Occipital lobe (tissue), 2 donors: ENCODE results near the gene RTN4RL2. TPM values are rescaled to one million over a fixed set of nuclear protein-coding genes. Genes with fewer than 3 reads are reported as not detected.

Experiments used
- DNase-seq: peaks from one replicate; lab custom pipeline; 2025; lab: John Stamatoyannopoulos, UW
- total RNA-seq: library from RNA; depleted of rRNA; stranded (reverse); fragments of >200 nt; gene quantifications from one replicate; pipeline ENCODE4 v1.2.3, GENCODE V29; 2014

The RTN4RL2 gene
- 0.47 TPM for total RNA-seq

GRCh38 chr11:57460022-57460757, at the start of gene RTN4RL2:
RTN4RL2 (plus strand) TSS chr11:57460528; CDS start chr11:57460866, 338 bp downstream.
- peak; percentile 22 for DNase-seq

GRCh38 chr11:57413681-57414080, 46.6 kb upstream of the RTN4RL2 start:
- no peak for DNase-seq

DNA sequence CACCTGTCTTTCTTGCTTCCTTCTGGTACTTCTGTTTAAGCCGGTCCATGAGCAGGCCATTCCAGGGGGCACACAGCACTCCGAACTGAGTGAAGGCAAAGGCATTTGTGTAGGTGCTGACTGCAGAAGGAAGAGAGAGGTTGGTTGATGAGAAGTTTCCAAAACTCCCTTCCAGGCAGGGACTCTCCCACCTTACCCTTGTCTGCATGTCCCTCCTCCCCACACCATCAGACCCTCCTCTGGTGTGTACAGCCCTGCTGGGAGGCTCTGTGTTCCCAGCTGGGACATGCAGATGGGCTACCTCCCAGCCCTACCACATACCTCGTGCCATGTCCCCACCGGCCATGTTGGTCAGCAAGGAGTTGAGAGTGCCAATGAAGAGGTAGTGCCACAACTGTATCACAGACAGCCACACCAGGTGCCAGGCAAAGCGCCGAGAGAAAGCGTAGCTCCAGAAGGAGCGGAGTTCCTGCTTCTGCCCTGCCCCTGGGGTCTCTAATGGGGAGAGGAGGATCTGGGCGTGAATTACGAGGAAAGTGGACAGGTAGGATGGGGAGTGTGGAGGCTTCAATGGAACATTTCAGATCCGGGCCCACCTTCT, 45.6 kb upstream of the RTN4RL2 start:
- no peak for DNase-seq

DNA sequence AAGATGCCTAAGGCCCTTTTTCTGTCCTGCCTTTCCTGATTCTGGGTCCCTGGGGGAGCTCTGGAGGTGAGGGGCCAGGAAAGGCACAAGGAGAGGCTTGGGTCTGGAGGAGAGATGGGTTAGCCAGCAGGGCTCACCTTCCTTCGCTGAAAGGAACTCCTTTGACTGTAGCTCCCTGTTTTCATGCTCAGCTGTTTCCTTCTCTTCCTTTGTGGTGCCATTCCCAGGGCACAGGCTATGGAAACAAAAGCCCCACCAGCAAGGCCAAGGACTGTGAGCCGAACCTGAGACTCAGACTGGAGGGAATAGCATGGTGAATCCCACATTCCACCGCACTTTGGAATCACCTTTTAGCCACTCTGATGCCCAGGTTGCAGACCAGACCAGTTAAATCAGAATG, 43.9 kb upstream of the RTN4RL2 start:
- no peak for DNase-seq

GRCh38 chr11:57417056-57417455, 43.3 kb upstream of the RTN4RL2 start:
- DNase-seq: no peak

- DNase-seq: no peak
Observed at GRCh38 chr11:57418131-57418530, 42.2 kb upstream of the RTN4RL2 start.

- DNase-seq: no peak
Observed at GRCh38 chr11:57419146-57419545, 41.2 kb upstream of the RTN4RL2 start.

- DNase-seq: no peak
Observed at GRCh38 chr11:57421066-57421465, 39.3 kb upstream of the RTN4RL2 start.

DNA sequence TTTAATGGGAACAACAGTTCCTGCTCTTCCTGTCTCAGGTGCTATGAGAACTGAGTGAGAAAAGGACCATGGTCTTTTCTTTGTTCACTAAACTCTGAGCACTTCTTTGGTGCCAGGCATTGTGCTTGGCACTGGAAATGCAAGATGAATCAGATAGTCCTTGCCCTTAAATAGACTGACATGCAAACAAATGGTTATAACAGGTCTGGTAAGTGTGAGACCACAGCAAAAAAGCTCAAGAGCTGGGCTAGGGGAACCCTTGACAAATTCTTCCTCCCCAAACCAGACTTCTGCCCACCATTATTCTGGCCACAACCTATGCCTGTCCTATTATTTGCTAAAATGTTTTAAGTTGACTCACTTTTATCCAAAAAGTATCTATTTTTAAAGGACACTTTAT, 38.5 kb upstream of the RTN4RL2 start:
- DNase-seq: no peak

GRCh38 chr11:57422669-57423068, 37.7 kb upstream of the RTN4RL2 start:
- no peak for DNase-seq

- DNase-seq: no peak
Observed at GRCh38 chr11:57424137-57424791, 36.1 kb upstream of the RTN4RL2 start.

DNA sequence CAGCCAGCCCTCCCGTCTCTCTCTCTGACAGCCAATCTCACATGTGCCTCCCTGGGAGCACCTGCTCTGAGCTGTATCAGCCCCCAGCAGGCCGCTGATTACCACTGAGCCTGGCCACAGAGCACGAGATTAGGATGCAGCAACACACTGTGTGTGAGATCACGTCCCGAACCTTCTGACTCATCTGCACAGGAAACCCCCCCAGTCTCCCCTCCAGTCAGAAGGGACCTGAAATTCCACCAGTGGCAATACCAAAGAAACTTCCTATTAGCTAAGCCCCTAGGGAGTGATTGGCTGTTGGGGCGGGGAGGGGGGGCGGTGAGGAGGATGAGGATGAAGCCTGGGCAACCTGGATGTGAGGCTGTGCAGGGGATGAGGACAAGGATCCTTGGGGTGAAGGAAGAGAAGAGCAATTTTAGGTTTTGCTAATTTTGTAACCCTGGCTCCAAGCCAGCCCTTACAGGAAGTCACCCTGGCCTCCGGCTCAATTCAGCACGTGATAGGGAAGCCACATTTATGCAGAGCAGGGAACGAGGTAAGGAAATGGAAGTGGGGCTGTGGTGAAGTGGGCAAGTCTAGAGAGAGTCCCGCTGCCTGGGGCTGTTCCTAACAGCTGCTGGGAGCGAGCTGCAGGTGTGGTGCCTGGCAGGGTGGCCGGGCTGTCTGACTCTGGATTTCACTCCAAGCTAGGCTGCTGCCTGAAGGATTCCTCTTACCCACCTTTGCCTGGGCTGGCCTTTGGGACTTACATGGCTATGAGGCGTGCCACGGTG, 35.4 kb upstream of the RTN4RL2 start:
- DNase-seq: no peak

GRCh38 chr11:57425565-57426438, 34.5 kb upstream of the RTN4RL2 start:
- DNase-seq: no peak

DNA sequence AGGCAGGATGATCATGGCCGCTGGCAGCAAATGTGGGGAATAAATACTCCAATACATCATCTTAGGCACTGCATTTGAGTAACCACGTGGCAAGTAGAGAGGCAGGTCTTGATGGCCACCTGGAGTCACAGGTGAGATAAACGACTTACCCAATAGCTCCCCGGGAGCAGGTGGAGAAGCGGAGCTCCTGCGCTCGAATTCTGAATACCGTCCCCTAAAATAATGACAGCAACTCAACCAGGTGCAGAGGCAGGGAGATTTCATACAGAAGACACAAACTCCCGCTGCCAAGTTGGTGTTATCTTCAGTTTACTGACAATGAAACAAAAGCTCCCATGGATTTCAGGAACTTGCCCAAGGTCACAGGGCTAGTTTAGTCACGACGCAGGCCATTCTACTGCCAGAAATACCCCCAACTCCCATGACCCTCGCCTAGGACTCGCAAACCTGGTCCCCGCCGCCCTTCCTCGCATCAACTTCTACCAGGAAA, 33.8 kb upstream of the RTN4RL2 start:
- DNase-seq: no peak

GRCh38 chr11:57426929-57427726, 33.2 kb upstream of the RTN4RL2 start, which contains the start of gene SLC43A3:
SLC43A3 (minus strand) TSS chr11:57427121; CDS start chr11:57426172, 949 bp downstream.
- DNase-seq: no peak

GRCh38 chr11:57427727-57428082, 32.6 kb upstream of the RTN4RL2 start:
- DNase-seq: peak; percentile 11

- DNase-seq: no peak
Observed at GRCh38 chr11:57428643-57429042, 31.7 kb upstream of the RTN4RL2 start.

DNA sequence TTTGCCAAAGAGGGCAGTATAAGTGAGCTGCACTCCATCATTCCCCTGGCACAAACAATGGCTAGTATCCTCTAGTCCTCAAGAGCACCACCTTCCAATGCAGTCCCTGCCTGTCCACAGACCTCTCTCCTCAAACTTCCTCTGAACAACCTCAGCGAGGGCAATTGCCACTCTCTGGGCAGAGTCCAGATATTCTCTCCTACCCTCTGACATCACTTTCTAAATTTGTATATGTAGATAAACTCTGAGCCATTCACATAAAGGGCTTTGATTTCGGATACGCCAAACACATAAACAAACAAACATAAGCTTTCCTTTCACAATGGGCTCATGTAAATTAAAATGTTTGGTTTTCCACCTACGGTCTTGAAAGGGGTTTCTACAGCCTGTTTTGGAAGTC, 30.4 kb upstream of the RTN4RL2 start:
- no peak for DNase-seq

DNA sequence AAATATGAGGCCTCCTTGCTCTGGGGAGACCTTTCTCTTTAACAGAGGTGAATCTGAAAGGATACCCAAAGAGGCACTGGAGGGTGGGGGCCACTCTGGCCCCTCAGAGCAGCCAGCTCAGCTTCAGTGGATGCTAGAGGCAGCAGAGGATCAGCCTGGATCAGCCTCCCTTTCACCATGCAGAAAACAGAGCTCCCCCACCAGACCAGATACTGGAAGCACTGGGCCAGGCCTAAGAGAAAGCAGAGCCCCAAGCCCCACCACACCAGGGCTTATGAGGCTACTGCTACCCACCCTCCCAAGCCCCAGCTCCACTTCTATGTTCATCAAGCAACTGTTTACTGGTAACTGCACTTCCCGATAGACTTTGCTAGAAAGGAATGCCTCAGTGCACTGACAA, 29.4 kb upstream of the RTN4RL2 start:
- DNase-seq: no peak

GRCh38 chr11:57432149-57432561, 28.2 kb upstream of the RTN4RL2 start:
- no peak for DNase-seq
